GM12873 (cell line): ENCODE measurements around the gene MYCBPAP.

ENCODE experiments used
- TF ChIP-seq, protein P1 (sequence below): IDR thresholded peaks from 2 replicates; pipeline ENCODE4 v1.5.1; 2012; ENCODE audit warnings: low read depth, mild to moderate bottlenecking, moderate library complexity, low read length, control low read depth; ENCODE audit not compliant: insufficient read depth; ENCODE audit errors: missing control alignments

The MYCBPAP gene

DNA sequence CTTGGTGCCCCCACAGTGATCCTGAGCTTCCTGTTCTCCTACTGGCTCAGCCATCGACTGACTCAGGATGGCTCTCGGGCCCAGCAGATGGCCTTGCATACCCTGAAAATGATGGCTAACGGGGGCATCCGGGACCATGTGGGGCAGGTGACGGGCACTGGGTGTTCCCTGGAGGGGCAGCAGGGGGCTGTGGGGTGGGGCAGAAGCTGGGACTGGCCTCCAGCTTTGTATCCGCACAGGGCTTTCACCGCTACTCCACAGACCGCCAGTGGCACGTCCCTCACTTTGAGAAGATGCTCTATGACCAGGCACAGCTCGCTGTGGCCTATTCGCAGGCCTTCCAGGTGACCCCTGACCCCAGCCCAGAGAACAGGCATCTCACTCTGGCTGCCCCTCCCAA is 41.7 kb downstream of the MYCBPAP start:
- TF ChIP-seq, protein P1, sequence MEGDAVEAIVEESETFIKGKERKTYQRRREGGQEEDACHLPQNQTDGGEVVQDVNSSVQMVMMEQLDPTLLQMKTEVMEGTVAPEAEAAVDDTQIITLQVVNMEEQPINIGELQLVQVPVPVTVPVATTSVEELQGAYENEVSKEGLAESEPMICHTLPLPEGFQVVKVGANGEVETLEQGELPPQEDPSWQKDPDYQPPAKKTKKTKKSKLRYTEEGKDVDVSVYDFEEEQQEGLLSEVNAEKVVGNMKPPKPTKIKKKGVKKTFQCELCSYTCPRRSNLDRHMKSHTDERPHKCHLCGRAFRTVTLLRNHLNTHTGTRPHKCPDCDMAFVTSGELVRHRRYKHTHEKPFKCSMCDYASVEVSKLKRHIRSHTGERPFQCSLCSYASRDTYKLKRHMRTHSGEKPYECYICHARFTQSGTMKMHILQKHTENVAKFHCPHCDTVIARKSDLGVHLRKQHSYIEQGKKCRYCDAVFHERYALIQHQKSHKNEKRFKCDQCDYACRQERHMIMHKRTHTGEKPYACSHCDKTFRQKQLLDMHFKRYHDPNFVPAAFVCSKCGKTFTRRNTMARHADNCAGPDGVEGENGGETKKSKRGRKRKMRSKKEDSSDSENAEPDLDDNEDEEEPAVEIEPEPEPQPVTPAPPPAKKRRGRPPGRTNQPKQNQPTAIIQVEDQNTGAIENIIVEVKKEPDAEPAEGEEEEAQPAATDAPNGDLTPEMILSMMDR, result no peak

DNA sequence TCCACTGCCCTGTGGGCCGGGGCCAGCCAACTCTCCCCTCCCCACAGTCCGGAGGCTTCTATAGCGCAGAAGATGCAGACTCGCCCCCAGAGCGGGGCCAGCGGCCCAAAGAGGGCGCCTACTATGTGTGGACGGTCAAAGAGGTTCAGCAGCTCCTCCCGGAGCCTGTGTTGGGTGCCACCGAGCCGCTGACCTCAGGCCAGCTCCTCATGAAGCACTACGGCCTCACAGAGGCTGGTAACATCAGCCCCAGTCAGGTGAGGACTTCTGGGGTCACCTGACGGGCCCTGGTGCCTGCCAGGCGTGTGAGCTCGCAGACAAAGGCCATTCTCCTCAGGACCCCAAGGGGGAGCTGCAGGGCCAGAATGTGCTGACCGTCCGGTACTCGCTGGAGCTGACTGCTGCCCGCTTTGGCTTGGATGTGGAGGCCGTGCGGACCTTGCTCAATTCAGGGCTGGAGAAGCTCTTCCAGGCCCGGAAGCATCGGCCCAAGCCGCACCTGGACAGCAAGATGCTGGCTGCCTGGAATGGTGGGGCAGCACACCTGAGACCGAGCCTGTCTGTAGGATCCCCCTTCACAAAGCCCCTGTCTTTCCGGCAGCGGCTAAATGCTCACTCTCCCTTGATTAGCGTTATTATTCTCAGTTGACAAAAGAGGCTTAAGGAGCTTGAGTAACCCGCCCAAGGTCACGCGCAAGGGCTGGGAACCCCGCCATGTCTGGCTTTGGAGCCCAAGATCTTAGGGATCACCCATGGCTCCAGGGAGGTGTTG is 42.6 kb downstream of the MYCBPAP start:
- TF ChIP-seq, protein P1, result peak; percentile 58

DNA sequence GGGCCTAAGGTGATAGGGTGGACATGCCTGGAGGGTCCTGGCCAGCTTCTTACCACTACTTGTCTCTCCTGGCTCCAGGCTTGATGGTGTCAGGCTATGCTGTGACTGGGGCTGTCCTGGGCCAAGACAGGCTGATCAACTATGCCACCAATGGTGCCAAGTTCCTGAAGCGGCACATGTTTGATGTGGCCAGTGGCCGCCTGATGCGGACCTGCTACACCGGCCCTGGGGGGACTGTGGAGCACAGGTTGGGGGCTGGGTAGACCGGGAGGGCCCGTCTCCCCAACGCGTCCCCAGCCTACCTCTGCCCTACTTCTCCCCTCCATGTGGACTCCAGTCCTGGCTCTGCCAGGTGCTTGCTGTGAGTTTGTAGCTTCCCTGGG is 43.2 kb downstream of the MYCBPAP start:
- TF ChIP-seq, protein P1, result no peak

DNA sequence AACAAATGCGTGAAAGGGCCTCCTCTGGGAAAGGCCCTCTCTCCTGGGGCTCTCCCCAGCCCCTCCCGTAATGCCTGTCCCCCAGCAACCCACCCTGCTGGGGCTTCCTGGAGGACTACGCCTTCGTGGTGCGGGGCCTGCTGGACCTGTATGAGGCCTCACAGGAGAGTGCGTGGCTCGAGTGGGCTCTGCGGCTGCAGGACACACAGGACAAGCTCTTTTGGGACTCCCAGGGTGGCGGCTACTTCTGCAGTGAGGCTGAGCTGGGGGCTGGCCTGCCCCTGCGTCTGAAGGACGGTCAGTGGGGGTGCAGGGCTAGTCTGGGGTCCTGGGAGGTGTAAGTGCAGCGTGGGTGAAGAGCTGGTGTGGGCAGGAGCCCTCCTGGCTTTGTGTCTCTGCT is 43.6 kb downstream of the MYCBPAP start:
- TF ChIP-seq, protein P1, result no peak

DNA sequence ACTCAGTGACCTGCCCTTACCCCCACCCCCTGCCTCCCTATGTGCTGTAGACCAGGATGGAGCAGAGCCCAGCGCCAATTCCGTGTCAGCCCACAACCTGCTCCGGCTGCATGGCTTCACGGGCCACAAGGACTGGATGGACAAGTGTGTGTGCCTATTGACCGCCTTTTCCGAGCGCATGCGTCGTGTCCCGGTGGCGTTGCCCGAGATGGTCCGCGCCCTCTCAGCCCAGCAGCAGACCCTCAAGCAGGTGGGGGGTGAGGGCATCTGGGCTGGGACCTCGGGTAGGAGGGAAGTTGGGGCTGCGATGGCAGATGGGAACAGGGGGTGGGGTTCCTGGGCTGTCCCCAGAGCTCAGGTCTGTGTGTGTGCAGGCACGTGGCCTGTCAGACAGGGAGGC is 46.0 kb downstream of the MYCBPAP start:
- TF ChIP-seq, protein P1, result no peak

DNA sequence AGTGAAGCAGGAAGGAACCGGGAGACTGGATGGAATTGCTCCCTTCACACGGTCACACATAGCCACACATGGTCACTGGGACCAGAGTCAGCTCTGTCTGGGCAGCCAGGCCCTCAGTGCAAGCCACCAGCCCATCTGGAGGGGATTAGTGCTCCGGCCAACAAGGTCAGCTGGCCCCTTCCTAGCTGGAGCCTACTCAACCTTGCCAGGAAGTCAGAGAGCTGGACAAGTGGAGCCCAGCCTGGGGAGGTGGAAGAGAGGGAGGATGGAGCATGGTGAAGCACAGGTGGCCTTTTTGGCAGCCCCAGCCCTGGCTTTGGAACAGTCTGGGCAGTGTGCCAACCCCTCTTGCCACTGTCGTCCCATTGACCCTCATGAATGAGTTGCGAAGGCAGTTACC is 48.6 kb downstream of the MYCBPAP start:
- TF ChIP-seq, protein P1, result no peak

DNA sequence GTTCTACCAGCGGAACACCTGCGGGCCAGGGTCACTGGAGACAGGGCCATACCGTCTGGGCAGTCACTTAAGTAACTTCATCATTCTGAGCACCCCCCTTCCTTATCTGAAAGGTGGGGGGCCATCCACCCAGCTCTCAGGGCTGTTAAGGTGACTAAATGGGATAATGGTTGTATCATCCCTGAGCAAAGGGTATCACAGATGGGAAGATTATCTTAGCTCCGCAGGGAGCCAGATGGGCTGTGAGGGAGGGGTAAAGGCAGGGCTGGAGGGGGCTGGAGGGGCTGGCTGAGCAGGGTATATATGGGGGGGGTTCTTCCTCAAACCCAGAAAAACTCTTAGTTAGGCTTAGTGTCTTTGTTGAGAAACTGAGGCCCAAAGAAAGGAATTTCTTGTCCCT is 49.4 kb downstream of the MYCBPAP start:
- TF ChIP-seq, protein P1, result no peak

DNA sequence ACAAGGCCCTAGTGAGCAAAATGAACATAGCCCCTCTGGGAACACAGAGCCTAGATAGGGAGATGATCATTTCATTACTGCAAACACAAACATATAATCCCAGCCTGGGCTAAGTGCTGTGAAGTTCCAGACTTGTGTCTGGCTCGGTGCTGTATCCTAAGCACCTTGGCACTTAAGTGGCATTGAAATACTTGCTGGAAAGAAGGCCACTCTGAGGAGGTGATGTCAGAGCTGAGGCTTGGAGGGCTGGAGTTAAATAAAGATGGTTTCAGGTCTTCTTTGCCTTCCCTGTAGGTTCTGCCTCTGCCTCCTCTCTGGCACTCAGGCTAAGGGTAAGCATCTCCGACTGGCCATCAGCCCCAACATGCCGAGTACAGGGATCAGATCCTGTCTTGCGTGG is 49.9 kb downstream of the MYCBPAP start:
- TF ChIP-seq, protein P1, result no peak
